HepG2 (cell line): ENCODE data around the gene MED19. TPM values are rescaled to one million over a fixed set of nuclear protein-coding genes. Genes with fewer than 3 reads are reported as not detected.
A peak's percentile ranks its signal among the peaks of the same experiment; 100 is the strongest.

ENCODE experiments used
- E2F1 ChIP-seq: sonication (generic); formaldehyde crosslinking; IDR thresholded peaks from 2 replicates; pipeline ENCODE4 v1.5.0; 2020; ENCODE audit warnings: missing genetic modification reagents
- FOXA1 ChIP-seq, 2 experiments: fragments of 450-650 bp in 1 of 2; sonication (generic) in 1 of 2; formaldehyde crosslinking in 1 of 2; IDR thresholded peaks; 2 replicates each; pipeline versions ENCODE4 v1.4.0 to v1.6.1; 2016 to 2020; ENCODE audit warnings: missing genetic modification reagents in 1 of 2
- FOXK1 ChIP-seq: sonication (generic); formaldehyde crosslinking; IDR thresholded peaks from 2 replicates; pipeline ENCODE4 v1.4.0; 2020; ENCODE audit warnings: low read depth, missing genetic modification reagents, borderline replicate concordance
- HDAC1 ChIP-seq: sonication (generic); formaldehyde crosslinking; IDR thresholded peaks from 2 replicates; pipeline ENCODE4 v1.5.1; 2020; ENCODE audit warnings: mild to moderate bottlenecking, missing genetic modification reagents
- HNRNPUL1 ChIP-seq: fragments of 200-400 bp; formaldehyde crosslinking; IDR thresholded peaks from 2 replicates; pipeline ENCODE4 v1.6.1; 2017; ENCODE audit warnings: low read depth, mild to moderate bottlenecking, low read length, moderate library complexity
- MYC ChIP-seq: sonication (generic); formaldehyde crosslinking; IDR thresholded peaks from 2 replicates; pipeline ENCODE4 v1.9.0; 2021; ENCODE audit warnings: missing genetic modification reagents, borderline replicate concordance
- PLSCR1 ChIP-seq: sonication (generic); formaldehyde crosslinking; IDR thresholded peaks from 2 replicates; pipeline ENCODE4 v1.5.0; 2020; ENCODE audit warnings: missing genetic modification reagents, mild to moderate bottlenecking, borderline replicate concordance
- THRA ChIP-seq: sonication (generic); formaldehyde crosslinking; IDR thresholded peaks from 2 replicates; pipeline ENCODE4 v1.4.0; 2020; ENCODE audit warnings: missing genetic modification reagents, borderline replicate concordance
- ZBTB8A ChIP-seq: sonication (generic); formaldehyde crosslinking; IDR thresholded peaks from 2 replicates; pipeline ENCODE4 v1.4.0; 2020; ENCODE audit warnings: mild to moderate bottlenecking, low read depth, missing genetic modification reagents, borderline replicate concordance
- ZFP36L1 ChIP-seq: sonication (generic); formaldehyde crosslinking; IDR thresholded peaks from 2 replicates; pipeline ENCODE4 v1.8.0; 2022; ENCODE audit warnings: mild to moderate bottlenecking, missing genetic modification reagents, moderate library complexity
- ZNF547 ChIP-seq: sonication (generic); formaldehyde crosslinking; IDR thresholded peaks from 2 replicates; pipeline ENCODE4 v1.5.1; 2020; ENCODE audit warnings: mild to moderate bottlenecking, missing genetic modification reagents
- ZNF616 ChIP-seq: sonication (generic); formaldehyde crosslinking; IDR thresholded peaks from 2 replicates; pipeline ENCODE4 v1.5.0; 2020; ENCODE audit warnings: low read depth, mild to moderate bottlenecking, missing genetic modification reagents
- ZSCAN30 ChIP-seq: sonication (generic); formaldehyde crosslinking; IDR thresholded peaks from 2 replicates; pipeline ENCODE4 v1.5.0; 2020; ENCODE audit warnings: mild to moderate bottlenecking, missing genetic modification reagents
- polyA plus RNA-seq, 8 experiments: library from polyadenylated mRNA; depleted of rRNA in 3 of 8; stranded (reverse) in 7 of 8; unstranded in 1 of 8; fragments of >200 nt; fragmentation: Illumina TruSeq in 4 of 8; extraction: Trizol in 4 of 8; gene quantifications; 2 replicates each; pipeline versions ENCODE4 v1.2.1 to v1.2.3, GENCODE V29; 2011 to 2016; ENCODE audit warnings: low read depth in 4 of 8, missing spikeins in 1 of 8, mixed read lengths in 1 of 8; ENCODE audit not compliant: insufficient read depth in 1 of 8
- total RNA-seq, 5 experiments: library from RNA; depleted of rRNA; stranded (reverse); fragments of >200 nt; fragmentation: Illumina TruSeq; extraction: Trizol; gene quantifications; 2 replicates each; pipeline ENCODE4 v1.2.3, GENCODE V29; 2016; ENCODE audit warnings: low read depth in 1 of 5
- TF ChIP-seq, protein P1 (sequence below): sonication (generic); formaldehyde crosslinking; IDR thresholded peaks from 2 replicates; pipeline ENCODE4 v1.9.0; 2022; ENCODE audit warnings: low read depth, missing genetic modification reagents
- TF ChIP-seq, protein P2 (sequence below): fragments of 450-650 bp; IDR thresholded peaks from 2 replicates; pipeline ENCODE4 v1.6.1; 2017
- TF ChIP-seq, protein P3 (sequence below): sonication (generic); formaldehyde crosslinking; IDR thresholded peaks from 2 replicates; pipeline ENCODE4 v1.5.0; 2020; ENCODE audit warnings: missing genetic modification reagents

MED19 gene
- total and polyA plus RNA-seq, 2 of the 13 experiments (the other 11 are each of a cell fraction or from before 2014, with no cell fraction given): 12.9 to 13.8 TPM

DNA sequence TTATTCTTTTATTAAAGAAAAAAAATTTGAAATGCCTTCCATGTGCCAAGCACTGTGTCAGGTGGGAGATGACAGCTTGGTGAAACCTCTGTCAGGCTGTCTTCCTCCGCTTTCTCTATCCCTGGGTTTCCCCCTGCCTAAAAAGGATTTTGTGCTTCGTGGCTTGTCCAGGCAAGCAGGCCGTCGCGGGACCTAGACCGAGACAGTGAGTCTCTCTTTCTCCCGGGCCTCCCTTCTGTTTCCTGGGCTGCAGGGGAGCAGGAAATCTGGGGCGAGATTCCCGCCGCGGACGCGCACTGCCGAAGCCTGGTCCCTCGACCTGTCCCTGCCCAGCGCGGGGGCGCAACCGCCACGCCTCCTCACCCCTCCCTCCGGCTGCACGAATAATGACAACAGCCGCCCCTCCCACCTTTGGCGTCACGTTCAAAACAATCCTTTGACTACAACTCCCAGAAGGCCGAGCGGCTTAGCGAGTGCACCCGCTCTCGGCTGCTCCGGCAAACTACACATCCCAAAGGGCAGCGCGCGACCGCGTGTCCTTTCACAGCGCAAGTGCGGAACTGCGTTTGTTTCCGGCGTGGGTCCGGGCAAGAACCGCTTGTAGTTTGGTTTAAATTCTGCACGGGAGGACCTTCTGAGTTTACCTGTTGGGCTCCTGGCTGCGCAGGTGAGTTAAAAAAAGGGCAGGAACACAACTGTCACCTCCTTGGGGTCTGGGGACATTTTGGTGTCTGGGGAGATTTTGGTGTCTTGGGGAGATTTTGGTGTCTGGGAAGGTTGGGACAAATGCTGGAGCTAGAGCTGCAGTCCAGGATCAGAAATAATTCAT is 54.6 kb downstream of the MED19 start, which contains the start of gene CLP1 (continued):
- TF ChIP-seq ZBTB8A: 0 out of 2 replicates have a peak, but pooled peaks have one; percentile 47
- TF ChIP-seq FOXA1 (IDR thresholded peaks at IDR 0.05): no peak
- TF ChIP-seq FOXA1 (CRISPR knock-in tag; IDR thresholded peaks at IDR 0.05): peak; percentile 63
- TF ChIP-seq THRA (CRISPR knock-in tag): no peak
- peak; percentile 88 for TF ChIP-seq E2F1 (CRISPR knock-in tag)
- TF ChIP-seq PLSCR1 (CRISPR knock-in tag): no peak
- 0 out of 2 replicates have a peak, but pooled peaks have one; percentile 29 for TF ChIP-seq ZSCAN30 (CRISPR knock-in tag)
- no peak for TF ChIP-seq ZNF547 (CRISPR knock-in tag)
- no peak for TF ChIP-seq ZNF616
- TF ChIP-seq, protein P1, sequence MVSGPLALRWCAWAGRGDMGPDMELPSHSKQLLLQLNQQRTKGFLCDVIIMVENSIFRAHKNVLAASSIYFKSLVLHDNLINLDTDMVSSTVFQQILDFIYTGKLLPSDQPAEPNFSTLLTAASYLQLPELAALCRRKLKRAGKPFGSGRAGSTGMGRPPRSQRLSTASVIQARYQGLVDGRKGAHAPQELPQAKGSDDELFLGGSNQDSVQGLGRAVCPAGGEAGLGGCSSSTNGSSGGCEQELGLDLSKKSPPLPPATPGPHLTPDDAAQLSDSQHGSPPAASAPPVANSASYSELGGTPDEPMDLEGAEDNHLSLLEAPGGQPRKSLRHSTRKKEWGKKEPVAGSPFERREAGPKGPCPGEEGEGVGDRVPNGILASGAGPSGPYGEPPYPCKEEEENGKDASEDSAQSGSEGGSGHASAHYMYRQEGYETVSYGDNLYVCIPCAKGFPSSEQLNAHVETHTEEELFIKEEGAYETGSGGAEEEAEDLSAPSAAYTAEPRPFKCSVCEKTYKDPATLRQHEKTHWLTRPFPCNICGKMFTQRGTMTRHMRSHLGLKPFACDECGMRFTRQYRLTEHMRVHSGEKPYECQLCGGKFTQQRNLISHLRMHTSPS: no peak
- no peak for TF ChIP-seq ZFP36L1
- TF ChIP-seq, protein P2, sequence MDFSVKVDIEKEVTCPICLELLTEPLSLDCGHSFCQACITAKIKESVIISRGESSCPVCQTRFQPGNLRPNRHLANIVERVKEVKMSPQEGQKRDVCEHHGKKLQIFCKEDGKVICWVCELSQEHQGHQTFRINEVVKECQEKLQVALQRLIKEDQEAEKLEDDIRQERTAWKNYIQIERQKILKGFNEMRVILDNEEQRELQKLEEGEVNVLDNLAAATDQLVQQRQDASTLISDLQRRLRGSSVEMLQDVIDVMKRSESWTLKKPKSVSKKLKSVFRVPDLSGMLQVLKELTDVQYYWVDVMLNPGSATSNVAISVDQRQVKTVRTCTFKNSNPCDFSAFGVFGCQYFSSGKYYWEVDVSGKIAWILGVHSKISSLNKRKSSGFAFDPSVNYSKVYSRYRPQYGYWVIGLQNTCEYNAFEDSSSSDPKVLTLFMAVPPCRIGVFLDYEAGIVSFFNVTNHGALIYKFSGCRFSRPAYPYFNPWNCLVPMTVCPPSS: no peak
- TF ChIP-seq HDAC1 (CRISPR knock-in tag): peak; percentile 80; the same call in 1 of the 2 replicates
- peak; percentile 98 for TF ChIP-seq MYC (CRISPR knock-in tag)
- TF ChIP-seq, protein P3, sequence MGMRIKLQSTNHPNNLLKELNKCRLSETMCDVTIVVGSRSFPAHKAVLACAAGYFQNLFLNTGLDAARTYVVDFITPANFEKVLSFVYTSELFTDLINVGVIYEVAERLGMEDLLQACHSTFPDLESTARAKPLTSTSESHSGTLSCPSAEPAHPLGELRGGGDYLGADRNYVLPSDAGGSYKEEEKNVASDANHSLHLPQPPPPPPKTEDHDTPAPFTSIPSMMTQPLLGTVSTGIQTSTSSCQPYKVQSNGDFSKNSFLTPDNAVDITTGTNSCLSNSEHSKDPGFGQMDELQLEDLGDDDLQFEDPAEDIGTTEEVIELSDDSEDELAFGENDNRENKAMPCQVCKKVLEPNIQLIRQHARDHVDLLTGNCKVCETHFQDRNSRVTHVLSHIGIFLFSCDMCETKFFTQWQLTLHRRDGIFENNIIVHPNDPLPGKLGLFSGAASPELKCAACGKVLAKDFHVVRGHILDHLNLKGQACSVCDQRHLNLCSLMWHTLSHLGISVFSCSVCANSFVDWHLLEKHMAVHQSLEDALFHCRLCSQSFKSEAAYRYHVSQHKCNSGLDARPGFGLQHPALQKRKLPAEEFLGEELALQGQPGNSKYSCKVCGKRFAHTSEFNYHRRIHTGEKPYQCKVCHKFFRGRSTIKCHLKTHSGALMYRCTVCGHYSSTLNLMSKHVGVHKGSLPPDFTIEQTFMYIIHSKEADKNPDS (CRISPR knock-in tag): no peak
- peak; percentile 99 for TF ChIP-seq FOXK1
- TF ChIP-seq HNRNPUL1: no peak
